KOPT-K1 (cell line): ENCODE measurements around the gene ACTR6.
"Not testable (repeated sequence)": the region's sequence is repeated elsewhere in the genome, so short reads cannot be mapped to it uniquely, and the experiment has no call there.

Experiments used
- H3K27ac ChIP-seq: fragments of 200-600 bp; sonication (generic); 2 replicates; pipeline ENCODE4 v1.5.1; 2016; ENCODE audit warnings: antibody characterized with exemption, mild to moderate bottlenecking, low read depth, low read length; ENCODE audit not compliant: poor library complexity, severe bottlenecking
- H3K36me3 ChIP-seq: fragments of 200-600 bp; sonication (generic); 2 replicates; pipeline ENCODE4 v1.5.1; 2017; ENCODE audit warnings: antibody characterized with exemption, mild to moderate bottlenecking, low read length, moderate library complexity; ENCODE audit not compliant: insufficient read depth
- H3K9me3 ChIP-seq: fragments of 200-600 bp; sonication (generic); 2 replicates; pipeline ENCODE4 v1.5.1; 2017; ENCODE audit warnings: antibody characterized with exemption, low read length, mild to moderate bottlenecking; ENCODE audit not compliant: insufficient read depth, poor library complexity, severe bottlenecking

ACTR6 gene

DNA sequence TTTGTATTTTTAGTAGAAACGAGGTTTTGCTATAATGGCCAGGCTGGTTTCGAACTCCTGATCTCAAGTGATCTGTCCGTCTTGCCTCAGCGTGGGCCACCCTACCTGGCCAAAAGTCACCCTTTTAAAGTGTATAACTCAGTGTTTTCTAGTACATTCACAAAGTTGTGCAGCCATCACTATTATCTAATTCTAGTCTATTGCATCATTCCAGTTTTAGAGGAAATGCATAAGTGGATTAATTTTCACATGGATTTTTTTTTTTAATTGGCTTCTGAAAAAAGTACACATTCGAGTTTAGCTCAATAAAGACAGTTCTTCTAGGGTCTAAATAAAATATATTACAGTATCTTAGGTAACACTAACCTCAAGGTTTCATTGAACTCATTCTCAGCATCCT lies 62.5 kb downstream of the ACTR6 start:
- Histone ChIP-seq H3K9me3 (no peaks in the 10 kb centered on the region), H3K36me3 (no peaks in the 10 kb centered on the region), H3K27ac (no peak overlapping the region)

- not testable (repeated sequence) for H3K9me3 ChIP-seq, H3K36me3 ChIP-seq, H3K27ac ChIP-seq
These were observed 64.5 kb downstream of the ACTR6 start for GRCh38 chr12:100265107-100265506.

DNA sequence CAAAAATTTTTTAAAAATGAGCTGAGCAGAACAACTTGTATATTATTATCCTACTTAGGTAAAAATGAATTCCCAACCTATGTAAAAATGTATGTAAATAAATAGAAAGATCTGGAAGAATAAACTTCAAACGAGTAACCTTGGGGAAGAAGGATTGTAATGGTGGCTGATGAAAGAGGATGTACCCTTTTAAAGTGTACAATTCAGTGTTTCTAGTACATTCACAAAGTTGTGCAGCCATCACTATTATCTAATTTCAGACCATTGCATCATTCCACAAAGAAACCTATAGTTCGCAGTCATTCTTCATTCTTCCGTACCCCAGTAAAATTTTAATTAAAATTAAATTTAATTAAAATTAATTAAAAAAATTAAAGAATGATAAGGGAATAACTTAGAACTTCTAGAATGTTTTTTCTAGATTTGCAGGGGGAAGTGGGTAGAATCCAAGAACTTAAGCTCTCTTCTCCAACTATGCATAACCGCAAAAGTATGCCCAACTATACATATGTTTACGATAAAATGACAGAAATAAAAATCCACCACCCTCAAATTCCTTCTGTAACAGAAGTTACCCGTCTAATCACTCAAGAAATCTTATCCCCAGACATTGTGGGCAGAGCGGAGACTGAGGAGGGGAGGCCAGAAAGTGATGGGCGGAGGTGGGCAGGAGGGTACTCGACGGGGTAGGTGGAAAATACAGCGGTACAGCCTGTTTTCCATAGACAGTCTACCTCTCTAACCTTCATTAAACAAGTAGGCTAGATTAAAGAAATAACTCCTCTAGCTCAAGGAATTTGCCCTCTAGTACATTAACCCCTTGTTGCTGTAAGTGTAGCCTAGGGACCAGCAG lies 65.3 kb downstream of the ACTR6 start:
- peak overlapping the region; percentile 86 for H3K27ac ChIP-seq
- no peaks in the 10 kb centered on the region for H3K36me3 ChIP-seq
- H3K9me3 ChIP-seq: no peaks in the 10 kb centered on the region

DNA sequence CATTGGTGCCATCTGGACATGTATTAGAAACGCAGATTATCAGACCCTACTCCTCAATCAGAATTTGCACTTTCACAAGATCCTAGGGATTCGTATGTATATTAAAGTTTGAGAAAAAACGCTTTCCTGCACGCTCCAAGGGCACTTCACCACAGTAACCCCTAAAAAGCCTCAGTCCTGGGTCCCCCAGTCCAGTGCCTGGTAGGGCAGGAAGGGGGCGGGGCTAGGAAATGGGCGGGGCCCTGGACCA lies 65.9 kb downstream of the ACTR6 start:
- Histone ChIP-seq H3K36me3 (no peaks in the 10 kb centered on the region), H3K9me3 (no peaks in the 10 kb centered on the region), H3K27ac (peak overlapping the region; percentile 86)

- H3K27ac ChIP-seq: peak within 1 kb of the TSS; percentile 86
- no peaks in the 10 kb centered on the region for H3K9me3 ChIP-seq
- no peaks in the 10 kb centered on the region; the same call in 1 of the 2 replicates for H3K36me3 ChIP-seq
These were observed 66.4 kb downstream of the ACTR6 start, which contains the start of the genes DEPDC4 and SCYL2 for GRCh38 chr12:100266835-100267602. Gene DEPDC4, minus strand, starts transcription at chr12:100267079. Its CDS starts 3 bp downstream, at chr12:100267076. Gene SCYL2, plus strand, starts transcription at chr12:100267177. Its CDS starts 15,794 bp downstream, at chr12:100282971.

- H3K27ac ChIP-seq: peak overlapping the region; percentile 86
- no peaks in the 10 kb centered on the region for H3K9me3 ChIP-seq
- H3K36me3 ChIP-seq: no peaks in the 10 kb centered on the region; the same call in 1 of the 2 replicates
These were observed 67.1 kb downstream of the ACTR6 start for GRCh38 chr12:100267603-100268281.

- H3K36me3 ChIP-seq: no peaks in the 10 kb centered on the region; the same call in 1 of the 2 replicates
- no peaks in the 10 kb centered on the region for H3K9me3 ChIP-seq
- H3K27ac ChIP-seq: no peak overlapping the region
These were observed 68.4 kb downstream of the ACTR6 start for GRCh38 chr12:100268835-100269564.

DNA sequence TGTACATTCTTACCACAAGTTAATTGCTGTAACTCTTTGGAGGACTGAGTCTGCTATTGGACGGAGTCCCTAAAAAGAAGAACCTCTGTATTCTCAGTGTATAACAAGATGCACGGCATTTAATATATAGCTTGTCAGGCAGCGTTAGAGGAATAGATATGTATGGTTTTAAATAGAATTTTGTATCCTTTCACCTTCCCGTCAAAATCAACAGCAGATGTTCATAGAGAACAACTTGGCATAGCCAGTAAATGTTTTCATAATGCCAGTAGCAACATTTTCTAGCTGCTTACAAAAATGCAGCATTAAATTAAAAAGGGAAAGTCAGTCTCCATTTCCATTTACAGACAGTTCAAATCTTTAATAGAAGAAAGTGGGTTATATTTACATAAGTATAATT lies 73.2 kb downstream of the ACTR6 start:
- peaks cover 7% of the 10 kb centered on the region; the same call in 1 of the 2 replicates for H3K36me3 ChIP-seq
- peaks cover 6% of the 10 kb centered on the region for H3K9me3 ChIP-seq
- H3K27ac ChIP-seq: no peak overlapping the region
